GM10248 (cell line): Measurements from ENCODE around the gene PITX1.

Source experiments
- CTCF ChIA-PET: fragments of 300-600 bp; sonication (Branson Sonifier 250); formaldehyde crosslinking; extraction: SDS; loops from one replicate; lab custom pipeline; 2021; ENCODE audit warnings: antibody characterized with exemption; lab: Yijun Ruan, JAX
- POLR2A ChIA-PET: fragments of 350-650 bp; sonication (Branson Sonifier 250); formaldehyde crosslinking; extraction: SDS; loops from one replicate; lab custom pipeline; 2020; ENCODE audit warnings: antibody characterized with exemption; lab: Yijun Ruan, JAX
- DNase-seq: peaks from one replicate; pipeline ENCODE4 v3.0.0; 2012; ENCODE audit errors: extremely low spot score
- CTCF ChIP-seq: IDR thresholded peaks from 2 replicates; pipeline ENCODE4 v1.5.1; 2012; ENCODE audit warnings: mild to moderate bottlenecking, low read depth; ENCODE audit errors: extremely low read depth, missing control alignments, control extremely low read depth

Gene PITX1

GRCh38 chr5:135027266-135027696 is 6.7 kb downstream of the PITX1 start:
- no peak for TF ChIP-seq CTCF
- ChIA-PET CTCF (no interaction called here), POLR2A (no interaction called here)
- DNase-seq = no peak

- no peak for TF ChIP-seq CTCF
- ChIA-PET CTCF (no interaction called here), POLR2A (no interaction called here)
- no peak for DNase-seq
Observed at GRCh38 chr5:135026645-135027265, 7.3 kb downstream of the PITX1 start.

GRCh38 chr5:135025730-135026644 is 8.0 kb downstream of the PITX1 start:
- DNase-seq = no peak
- CTCF ChIA-PET = interaction anchor here (0.9 kb wide), 1 partner anchor 20 kb away, joined by 3 read pairs; no protein-coding TSS in a partner anchor
- no peak for TF ChIP-seq CTCF
- POLR2A ChIA-PET = no interaction called here

GRCh38 chr5:135024956-135025729 is 8.9 kb downstream of the PITX1 start:
- no peak for TF ChIP-seq CTCF
- DNase-seq = no peak
- CTCF ChIA-PET = interaction anchor here (0.9 kb wide), 1 partner anchor 21 kb away, joined by 3 read pairs; no protein-coding TSS in a partner anchor
- POLR2A ChIA-PET = no interaction called here

- POLR2A ChIA-PET = no interaction called here
Observed at GRCh38 chr5:135020111-135020895, 13.7 kb downstream of the PITX1 start.

More at GRCh38 chr5:135020111-135020895, 13.7 kb downstream of the PITX1 start:
- TF ChIP-seq CTCF = no peak
- CTCF ChIA-PET = no interaction called here
- DNase-seq = no peak
